Measurements from ENCODE around the gene PRDM11. TPM values are rescaled to one million over a fixed set of nuclear protein-coding genes. Genes with fewer than 3 reads are reported as not detected.

PRDM11 gene
- total RNA-seq, 2 donors from 2014 or later = 10.4 to 15.2 TPM

DNA sequence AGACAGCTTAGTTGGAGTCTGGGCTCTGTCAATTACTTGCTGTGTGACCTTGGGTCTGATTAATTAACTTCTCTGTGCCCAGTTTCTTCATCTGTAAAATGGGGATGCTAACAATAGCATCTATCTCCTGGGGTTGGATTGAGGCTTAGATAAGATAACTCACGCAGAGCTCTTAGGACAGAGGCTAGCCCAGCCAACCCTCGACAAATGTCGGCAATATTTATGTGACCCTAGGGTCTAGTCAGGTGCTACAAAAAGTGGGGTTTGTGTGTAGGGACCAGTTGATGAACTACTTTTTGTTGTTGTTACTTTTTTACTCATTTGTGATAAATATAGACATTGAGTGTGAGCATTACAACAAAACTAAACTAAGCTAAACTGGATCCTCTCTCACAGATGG lies 117.3 kb downstream of the PRDM11 start:
- Mint-ChIP-seq H3K36me3 (ENCODE audit: low read depth) (no peaks in the 10 kb centered on the region), H3K9me3 (no peaks in the 10 kb centered on the region), H3K27me3 (ENCODE audit: insufficient read depth) (peaks cover 11% of the 10 kb centered on the region), H3K4me1 (peaks cover 3% of the 10 kb centered on the region), H3K4me3 (no peak overlapping the region), H3K27ac (no peak overlapping the region)
- no peak for DNase-seq
- no peaks in the 10 kb centered on the region for H3K9me3 ChIP-seq (ENCODE audit: control insufficient read depth, low read length)
- no peak overlapping the region for H3K27ac ChIP-seq (ENCODE audit: low read depth, low read length)
- no peaks in the 10 kb centered on the region for H3K4me1 ChIP-seq (ENCODE audit: control insufficient read depth, insufficient read depth, low read length)
- no peak overlapping the region for H3K9ac ChIP-seq (ENCODE audit: extremely low read depth, low read length, poor library complexity, severe bottlenecking)
- peaks cover 4% of the 10 kb centered on the region for H3K27me3 ChIP-seq (ENCODE audit: control insufficient read depth, insufficient read depth, low read length, poor library complexity, severe bottlenecking)
- TF ChIP-seq, protein P1, sequence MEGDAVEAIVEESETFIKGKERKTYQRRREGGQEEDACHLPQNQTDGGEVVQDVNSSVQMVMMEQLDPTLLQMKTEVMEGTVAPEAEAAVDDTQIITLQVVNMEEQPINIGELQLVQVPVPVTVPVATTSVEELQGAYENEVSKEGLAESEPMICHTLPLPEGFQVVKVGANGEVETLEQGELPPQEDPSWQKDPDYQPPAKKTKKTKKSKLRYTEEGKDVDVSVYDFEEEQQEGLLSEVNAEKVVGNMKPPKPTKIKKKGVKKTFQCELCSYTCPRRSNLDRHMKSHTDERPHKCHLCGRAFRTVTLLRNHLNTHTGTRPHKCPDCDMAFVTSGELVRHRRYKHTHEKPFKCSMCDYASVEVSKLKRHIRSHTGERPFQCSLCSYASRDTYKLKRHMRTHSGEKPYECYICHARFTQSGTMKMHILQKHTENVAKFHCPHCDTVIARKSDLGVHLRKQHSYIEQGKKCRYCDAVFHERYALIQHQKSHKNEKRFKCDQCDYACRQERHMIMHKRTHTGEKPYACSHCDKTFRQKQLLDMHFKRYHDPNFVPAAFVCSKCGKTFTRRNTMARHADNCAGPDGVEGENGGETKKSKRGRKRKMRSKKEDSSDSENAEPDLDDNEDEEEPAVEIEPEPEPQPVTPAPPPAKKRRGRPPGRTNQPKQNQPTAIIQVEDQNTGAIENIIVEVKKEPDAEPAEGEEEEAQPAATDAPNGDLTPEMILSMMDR (conservative IDR thresholded peaks at IDR 0.05) = no peak
- no peak overlapping the region for H3K4me3 ChIP-seq (ENCODE audit: low read length)
- H3K36me3 ChIP-seq (ENCODE audit: control insufficient read depth, insufficient read depth, low read length) = no peaks in the 10 kb centered on the region
- 84 to 95% methylated on average over 3 of the region's 3 CpGs for WGBS, 2 experiments (ENCODE audit: insufficient coverage in 1 of 2, insufficient read length in 1 of 2)

DNA sequence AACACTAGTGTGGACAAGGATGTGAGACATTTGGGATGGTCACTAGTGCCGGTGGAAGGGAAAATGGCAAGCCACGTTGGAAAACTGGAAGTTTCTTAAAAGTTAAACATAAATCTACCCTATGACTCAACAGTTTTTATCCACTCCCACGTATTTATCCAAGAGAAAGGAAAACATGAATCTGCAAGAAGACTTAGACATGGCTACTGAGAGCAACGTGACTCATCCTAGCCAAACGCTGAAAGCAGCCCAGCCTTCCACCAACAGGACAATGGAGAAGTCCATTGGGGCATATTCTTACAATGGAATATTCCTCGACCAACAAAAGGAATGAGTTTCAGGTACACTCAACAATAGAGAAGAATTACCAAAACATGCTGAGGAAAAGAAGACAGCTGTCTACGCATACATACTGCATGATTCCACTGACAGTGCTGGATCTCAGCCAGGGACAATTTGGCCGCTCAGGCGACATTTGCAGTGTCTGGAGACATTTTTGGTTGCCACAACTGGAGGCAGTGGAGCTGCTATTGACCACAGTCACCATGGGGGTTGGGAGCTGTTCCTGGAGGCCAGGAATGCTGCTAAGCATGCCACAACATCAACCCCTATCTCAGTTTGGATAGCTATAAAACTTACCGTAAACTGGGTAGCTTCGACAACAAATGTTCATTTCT lies 118.5 kb downstream of the PRDM11 start:
- Mint-ChIP-seq H3K9me3 (no peaks in the 10 kb centered on the region), H3K4me1 (peaks cover 3% of the 10 kb centered on the region), H3K4me3 (no peak overlapping the region), H3K36me3 (ENCODE audit: low read depth) (no peaks in the 10 kb centered on the region), H3K27ac (no peak overlapping the region), H3K27me3 (ENCODE audit: insufficient read depth) (peaks cover 20% of the 10 kb centered on the region)
- peaks cover 5% of the 10 kb centered on the region for H3K27me3 ChIP-seq (ENCODE audit: control insufficient read depth, insufficient read depth, low read length, poor library complexity, severe bottlenecking)
- no peak overlapping the region for H3K4me3 ChIP-seq (ENCODE audit: low read length)
- DNase-seq = no peak
- no peak overlapping the region for H3K27ac ChIP-seq (ENCODE audit: low read depth, low read length)
- TF ChIP-seq, protein P1 (conservative IDR thresholded peaks at IDR 0.05) = no peak
- no peaks in the 10 kb centered on the region for H3K9me3 ChIP-seq (ENCODE audit: control insufficient read depth, low read length)
- no peaks in the 10 kb centered on the region for H3K36me3 ChIP-seq (ENCODE audit: control insufficient read depth, insufficient read depth, low read length)
- 89 to 91% methylated on average over 9 to 11 of the region's 11 CpGs for WGBS, 2 experiments (ENCODE audit: insufficient coverage in 1 of 2, insufficient read length in 1 of 2)
- no peaks in the 10 kb centered on the region for H3K4me1 ChIP-seq (ENCODE audit: control insufficient read depth, insufficient read depth, low read length)
- H3K9ac ChIP-seq (ENCODE audit: extremely low read depth, low read length, poor library complexity, severe bottlenecking) = no peak overlapping the region

DNA sequence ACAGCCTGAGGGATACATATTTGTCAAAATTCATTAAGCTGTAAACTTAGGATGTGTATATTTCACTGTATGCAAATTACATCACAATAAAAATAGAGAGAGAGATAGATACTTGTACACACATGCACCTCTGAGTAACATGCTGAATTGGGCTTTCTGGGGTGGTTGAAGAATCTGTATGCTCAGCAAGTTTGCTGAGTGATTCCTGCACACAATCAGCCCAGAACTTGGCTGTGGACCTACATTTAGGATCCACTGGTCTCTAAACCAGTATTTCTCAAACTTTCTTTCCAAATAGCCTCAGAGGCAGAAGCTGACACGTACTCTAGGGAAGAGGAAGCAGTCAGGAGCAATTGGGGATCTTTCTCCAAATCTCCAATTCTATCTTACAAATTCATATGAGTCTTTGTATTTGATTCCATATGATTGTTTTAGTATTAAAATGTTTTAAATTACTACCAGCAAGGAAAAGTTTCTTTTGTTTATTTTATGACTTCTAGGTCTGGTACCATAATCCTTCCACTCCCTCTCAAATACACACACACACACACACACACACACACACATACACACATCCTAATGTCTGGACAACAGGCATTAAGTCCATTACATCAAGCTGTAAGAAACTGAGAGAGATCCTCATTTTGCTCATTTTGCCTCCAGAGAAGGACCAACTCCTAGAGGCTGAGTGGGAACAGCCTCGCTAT lies 119.7 kb downstream of the PRDM11 start:
- WGBS, 2 experiments (ENCODE audit: insufficient coverage in 1 of 2, insufficient read length in 1 of 2) = 82 to 100% methylated on average over 1 to 2 of the region's 2 CpGs
- H3K9ac ChIP-seq (ENCODE audit: extremely low read depth, low read length, poor library complexity, severe bottlenecking) = no peak overlapping the region
- TF ChIP-seq, protein P1 (conservative IDR thresholded peaks at IDR 0.05) = no peak
- H3K36me3 Mint-ChIP-seq (ENCODE audit: low read depth) = no peaks in the 10 kb centered on the region
- no peak overlapping the region for H3K27ac Mint-ChIP-seq
- no peak overlapping the region for H3K4me3 Mint-ChIP-seq
- no peaks in the 10 kb centered on the region for H3K36me3 ChIP-seq (ENCODE audit: control insufficient read depth, insufficient read depth, low read length)
- H3K27ac ChIP-seq (ENCODE audit: low read depth, low read length) = no peak overlapping the region
- no peaks in the 10 kb centered on the region for H3K4me1 ChIP-seq (ENCODE audit: control insufficient read depth, insufficient read depth, low read length)
- no peaks in the 10 kb centered on the region for H3K9me3 Mint-ChIP-seq
- H3K27me3 ChIP-seq (ENCODE audit: control insufficient read depth, insufficient read depth, low read length, poor library complexity, severe bottlenecking) = peaks cover 12% of the 10 kb centered on the region
- peaks cover 3% of the 10 kb centered on the region for H3K4me1 Mint-ChIP-seq
- no peak for DNase-seq
- H3K4me3 ChIP-seq (ENCODE audit: low read length) = no peak overlapping the region
- H3K9me3 ChIP-seq (ENCODE audit: control insufficient read depth, low read length) = no peaks in the 10 kb centered on the region
- peaks cover 25% of the 10 kb centered on the region for H3K27me3 Mint-ChIP-seq (ENCODE audit: insufficient read depth)

Measured in endodermal cell (in vitro differentiated cells).